ENCODE data around the gene PAGE2. TPM values are rescaled to one million over a fixed set of nuclear protein-coding genes. Genes with fewer than 3 reads are reported as not detected.

PAGE2 gene
- total RNA-seq (2014; rRNA removed; shearing (Covaris generic)): 116 and 139 TPM in 2 replicates

GRCh38 chrX:55088795-55089489 lies at the start of gene PAGE2:
TSS of gene PAGE2 (plus strand) at chrX:55089018. CDS start at chrX:55090021, 1,003 bp downstream.

GRCh38 chrX:55074851-55075467 lies 13.9 kb upstream of the PAGE2 start, which contains the start of gene PAGE2B:
TSS of gene PAGE2B (plus strand) at chrX:55075030. CDS start at chrX:55076042, 1,012 bp downstream.

Other genes with a start within 250 kb of the PAGE2 start
- gene TRO, start 168.2 kb upstream of the PAGE2 start, total RNA-seq (2014; rRNA removed; shearing (Covaris generic)): 2.0 and 3.3 TPM in 2 replicates
- gene PFKFB1, start 94.8 kb upstream of the PAGE2 start, total RNA-seq (2014; rRNA removed; shearing (Covaris generic)): 0.15 and 0.19 TPM in 2 replicates
- gene APEX2, start 88.7 kb upstream of the PAGE2 start, total RNA-seq (2014; rRNA removed; shearing (Covaris generic)): 19.8 and 23.3 TPM in 2 replicates
- gene ALAS2, start 58.0 kb upstream of the PAGE2 start, total RNA-seq (2014; rRNA removed; shearing (Covaris generic)): not detected in 2 replicates
- 0.45 TPM in 1 of 2 replicates, not detected in the other for gene PAGE2B, start 14.0 kb upstream of the PAGE2 start, total RNA-seq (2014; rRNA removed; shearing (Covaris generic))
- 464 and 568 TPM in 2 replicates for gene PAGE5, start 131.3 kb downstream of the PAGE2 start, total RNA-seq (2014; rRNA removed; shearing (Covaris generic))
- not detected in 2 replicates for gene PAGE3, start 175.9 kb downstream of the PAGE2 start, total RNA-seq (2014; rRNA removed; shearing (Covaris generic))